ENCODE data around the gene PIBF1.
"Not testable (repeated sequence)": the region's sequence is repeated elsewhere in the genome, so short reads cannot be mapped to it uniquely, and the experiment has no call there.

Gene PIBF1

DNA sequence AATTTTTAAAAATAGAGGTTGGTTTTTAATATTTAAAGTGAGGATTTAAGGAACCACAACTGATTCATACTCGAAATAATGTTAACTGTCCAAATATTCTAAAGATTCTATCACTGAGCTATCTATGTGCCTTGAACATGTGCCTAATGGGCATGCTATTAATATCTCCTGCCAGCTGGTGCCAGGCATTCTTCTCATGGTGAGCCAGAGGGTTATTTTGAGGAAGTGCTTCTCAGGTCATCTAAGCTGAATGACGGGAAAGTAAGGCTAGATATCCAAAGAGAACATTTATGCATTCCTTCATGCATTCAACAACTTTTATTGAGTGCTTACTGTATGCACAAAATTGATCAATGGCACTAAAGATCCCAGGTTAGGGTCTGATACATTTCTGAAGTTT lies 138.2 kb downstream of the PIBF1 start:
- Histone ChIP-seq H3K36me3 (ENCODE audit: insufficient read depth) (no peaks in the 10 kb centered on the region), H3K4me2 (no peak overlapping the region), H3K4me1 (ENCODE audit: low read depth, poor library complexity, severe bottlenecking) (no peaks in the 10 kb centered on the region), H3K4me3 (IDR thresholded peaks at IDR 0.05; ENCODE audit: insufficient read depth, low read depth, low read length) (no peak overlapping the region), H3K27ac (no peak overlapping the region), H3K79me2 (ENCODE audit: insufficient read depth, low read depth) (no peaks in the 10 kb centered on the region), H3K27me3 (ENCODE audit: insufficient read depth, low read depth) (no peaks in the 10 kb centered on the region), H4K20me1 (ENCODE audit: insufficient read depth) (no peaks in the 10 kb centered on the region), H3K9ac (no peak overlapping the region), H2AFZ (ENCODE audit: low read depth) (no peak overlapping the region)
- TF ChIP-seq, protein P1, sequence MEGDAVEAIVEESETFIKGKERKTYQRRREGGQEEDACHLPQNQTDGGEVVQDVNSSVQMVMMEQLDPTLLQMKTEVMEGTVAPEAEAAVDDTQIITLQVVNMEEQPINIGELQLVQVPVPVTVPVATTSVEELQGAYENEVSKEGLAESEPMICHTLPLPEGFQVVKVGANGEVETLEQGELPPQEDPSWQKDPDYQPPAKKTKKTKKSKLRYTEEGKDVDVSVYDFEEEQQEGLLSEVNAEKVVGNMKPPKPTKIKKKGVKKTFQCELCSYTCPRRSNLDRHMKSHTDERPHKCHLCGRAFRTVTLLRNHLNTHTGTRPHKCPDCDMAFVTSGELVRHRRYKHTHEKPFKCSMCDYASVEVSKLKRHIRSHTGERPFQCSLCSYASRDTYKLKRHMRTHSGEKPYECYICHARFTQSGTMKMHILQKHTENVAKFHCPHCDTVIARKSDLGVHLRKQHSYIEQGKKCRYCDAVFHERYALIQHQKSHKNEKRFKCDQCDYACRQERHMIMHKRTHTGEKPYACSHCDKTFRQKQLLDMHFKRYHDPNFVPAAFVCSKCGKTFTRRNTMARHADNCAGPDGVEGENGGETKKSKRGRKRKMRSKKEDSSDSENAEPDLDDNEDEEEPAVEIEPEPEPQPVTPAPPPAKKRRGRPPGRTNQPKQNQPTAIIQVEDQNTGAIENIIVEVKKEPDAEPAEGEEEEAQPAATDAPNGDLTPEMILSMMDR (conservative IDR thresholded peaks at IDR 0.05; ENCODE audit: low read depth, low read length): no peak

DNA sequence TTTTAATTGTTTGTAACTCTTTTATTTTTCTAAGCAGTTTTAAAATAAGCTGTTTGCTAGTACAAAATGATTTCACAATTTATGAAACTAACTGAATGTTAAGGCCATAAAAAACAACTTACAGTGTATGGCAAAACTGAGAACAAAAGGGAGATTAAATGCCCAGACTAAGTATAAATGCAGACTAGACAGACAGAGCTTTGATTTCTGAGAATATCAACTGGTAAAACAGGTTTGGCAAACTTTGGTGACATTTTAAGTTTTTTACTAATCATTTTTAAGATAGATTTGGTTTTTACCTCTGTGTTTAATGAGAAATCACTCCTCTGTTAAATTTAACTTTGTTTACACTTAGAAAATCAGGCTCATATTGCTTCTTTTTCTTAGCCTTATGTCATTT lies 149.4 kb downstream of the PIBF1 start:
- H2AFZ ChIP-seq (ENCODE audit: low read depth): no peak overlapping the region
- H3K27me3 ChIP-seq (ENCODE audit: insufficient read depth, low read depth): no peaks in the 10 kb centered on the region
- H3K4me2 ChIP-seq: no peak overlapping the region
- H3K27ac ChIP-seq: no peak overlapping the region
- 0 out of 2 replicates have a peak, but pooled peaks cover 3% of the 10 kb centered on the region for H3K36me3 ChIP-seq (ENCODE audit: insufficient read depth)
- H3K79me2 ChIP-seq (ENCODE audit: insufficient read depth, low read depth): no peaks in the 10 kb centered on the region
- H4K20me1 ChIP-seq (ENCODE audit: insufficient read depth): no peaks in the 10 kb centered on the region
- H3K4me3 ChIP-seq (IDR thresholded peaks at IDR 0.05; ENCODE audit: insufficient read depth, low read depth, low read length): no peak overlapping the region
- no peak overlapping the region for H3K9ac ChIP-seq
- H3K4me1 ChIP-seq (ENCODE audit: low read depth, poor library complexity, severe bottlenecking): no peaks in the 10 kb centered on the region
- TF ChIP-seq, protein P1 (conservative IDR thresholded peaks at IDR 0.05; ENCODE audit: low read depth, low read length): no peak

DNA sequence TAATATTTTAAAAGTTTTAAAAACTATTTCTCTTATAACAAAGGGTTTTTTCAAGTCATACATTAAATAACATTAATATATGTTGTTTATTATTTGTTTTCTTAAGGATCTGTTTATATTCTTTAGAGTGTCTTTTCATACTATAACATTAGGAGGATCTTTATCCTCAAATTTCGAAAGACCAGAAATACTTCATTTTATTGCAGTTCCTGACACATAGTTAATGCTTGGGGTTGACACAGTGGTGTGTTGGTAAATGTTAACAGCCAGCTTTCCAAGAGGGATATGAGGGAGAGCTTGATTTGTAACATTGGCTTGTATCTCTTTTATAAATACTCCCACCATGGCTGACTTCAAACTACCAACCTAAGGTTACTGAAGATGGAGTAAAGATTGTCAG lies 150.3 kb downstream of the PIBF1 start:
- Histone ChIP-seq H3K36me3 (ENCODE audit: insufficient read depth) (0 out of 2 replicates have a peak, but pooled peaks cover 3% of the 10 kb centered on the region), H3K4me3 (IDR thresholded peaks at IDR 0.05; ENCODE audit: insufficient read depth, low read depth, low read length) (no peak overlapping the region), H3K9ac (no peak overlapping the region), H3K79me2 (ENCODE audit: insufficient read depth, low read depth) (no peaks in the 10 kb centered on the region), H3K4me2 (no peak overlapping the region), H3K27ac (no peak overlapping the region), H3K27me3 (ENCODE audit: insufficient read depth, low read depth) (no peaks in the 10 kb centered on the region), H4K20me1 (ENCODE audit: insufficient read depth) (no peaks in the 10 kb centered on the region), H2AFZ (ENCODE audit: low read depth) (no peak overlapping the region), H3K4me1 (ENCODE audit: low read depth, poor library complexity, severe bottlenecking) (no peaks in the 10 kb centered on the region)
- TF ChIP-seq, protein P1 (conservative IDR thresholded peaks at IDR 0.05; ENCODE audit: low read depth, low read length): no peak

DNA sequence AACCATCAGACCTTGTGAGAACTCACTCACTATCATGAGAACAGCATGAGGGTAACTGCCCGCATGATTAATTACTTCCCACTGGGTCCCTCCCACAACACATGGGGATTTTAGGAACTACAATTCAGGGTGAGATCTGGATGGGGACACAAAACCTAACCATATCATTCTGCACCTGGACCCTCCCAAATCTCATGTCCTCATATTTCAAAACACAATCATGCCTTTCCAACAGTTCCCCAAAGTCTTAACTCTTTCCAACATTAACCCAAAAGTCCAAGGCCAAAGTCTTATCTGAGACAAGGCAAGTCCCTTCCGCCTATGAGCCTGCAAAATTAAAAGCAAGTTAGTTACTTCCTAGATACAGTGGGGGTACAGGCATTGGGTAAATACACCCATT lies 164.3 kb downstream of the PIBF1 start:
- not testable (repeated sequence) for H3K36me3 ChIP-seq (ENCODE audit: insufficient read depth); H2AFZ ChIP-seq (ENCODE audit: low read depth); H3K27ac ChIP-seq; H3K4me3 ChIP-seq (IDR thresholded peaks at IDR 0.05; ENCODE audit: insufficient read depth, low read depth, low read length); H3K79me2 ChIP-seq (ENCODE audit: insufficient read depth, low read depth); H3K27me3 ChIP-seq (ENCODE audit: insufficient read depth, low read depth); H3K9ac ChIP-seq; H3K4me2 ChIP-seq; H3K4me1 ChIP-seq (ENCODE audit: low read depth, poor library complexity, severe bottlenecking); H4K20me1 ChIP-seq (ENCODE audit: insufficient read depth)

DNA sequence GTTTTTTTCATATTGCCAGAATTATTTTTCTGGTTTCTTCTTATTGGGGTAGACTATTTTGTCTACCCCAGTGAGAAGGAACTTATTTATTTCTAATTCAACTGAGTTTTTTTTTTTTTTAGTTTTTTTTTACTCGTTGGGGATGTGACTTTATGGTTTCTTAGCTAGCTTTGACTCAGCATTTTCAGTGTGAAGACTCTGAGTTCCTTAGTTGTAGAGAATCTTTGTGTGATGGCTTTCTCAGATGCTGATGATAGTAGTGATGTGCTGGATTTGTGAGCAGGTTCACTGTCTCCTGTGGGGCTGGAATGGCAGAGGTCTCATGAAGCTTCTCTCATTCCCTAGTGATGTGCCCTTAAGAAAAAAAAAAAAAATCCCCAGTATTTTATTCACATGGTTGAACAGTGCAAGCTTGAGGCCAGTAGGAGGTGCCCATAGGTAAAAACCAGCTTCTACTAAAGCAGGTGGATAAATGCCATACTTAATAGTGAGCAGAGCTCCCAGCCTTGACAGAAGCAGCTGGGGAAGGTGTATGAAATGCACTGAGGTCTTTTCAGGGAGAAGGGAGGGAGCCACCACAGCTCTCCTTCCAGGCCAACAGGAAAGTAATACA lies 170.7 kb downstream of the PIBF1 start:
- TF ChIP-seq, protein P1 (conservative IDR thresholded peaks at IDR 0.05; ENCODE audit: low read depth, low read length): no peak
- H2AFZ ChIP-seq (ENCODE audit: low read depth): no peak overlapping the region
- no peak overlapping the region for H3K4me2 ChIP-seq
- H4K20me1 ChIP-seq (ENCODE audit: insufficient read depth): no peaks in the 10 kb centered on the region
- no peaks in the 10 kb centered on the region for H3K79me2 ChIP-seq (ENCODE audit: insufficient read depth, low read depth)
- no peak overlapping the region for H3K4me3 ChIP-seq (IDR thresholded peaks at IDR 0.05; ENCODE audit: insufficient read depth, low read depth, low read length)
- no peaks in the 10 kb centered on the region for H3K36me3 ChIP-seq (ENCODE audit: insufficient read depth)
- no peaks in the 10 kb centered on the region for H3K4me1 ChIP-seq (ENCODE audit: low read depth, poor library complexity, severe bottlenecking)
- no peaks in the 10 kb centered on the region for H3K27me3 ChIP-seq (ENCODE audit: insufficient read depth, low read depth)
- no peak overlapping the region for H3K9ac ChIP-seq
- no peak overlapping the region for H3K27ac ChIP-seq

Data from KMS-11 (cell line).